AG04450 (cell line): ENCODE measurements around the gene MMAA. TPM values are rescaled to one million over a fixed set of nuclear protein-coding genes. Genes with fewer than 3 reads are reported as not detected.

Experiments
- CTCF ChIA-PET: fragments of 300-600, 350-600 bp; formaldehyde crosslinking; extraction: SDS; loops from one replicate; lab custom pipeline; 2022; ENCODE audit warnings: antibody characterized with exemption, inconsistent platforms; lab: Charles Lee
- POLR2A ChIA-PET: fragments of 350-600 bp; formaldehyde crosslinking; extraction: SDS; loops from one replicate; lab custom pipeline; 2021; ENCODE audit warnings: antibody characterized with exemption, inconsistent platforms; lab: Yijun Ruan, JAX
- DNase-seq: peaks from one replicate; pipeline ENCODE4 v3.0.0-alpha.2; 2011; ENCODE audit warnings: low read depth, low spot score
- H3K27ac ChIP-seq: one replicate; pipeline ENCODE4 v1.5.1; 2012; ENCODE audit warnings: low read depth, low read length, control low read depth
- H3K27me3 ChIP-seq: one replicate; pipeline ENCODE4 v1.6.0; 2012; ENCODE audit warnings: low read length; ENCODE audit not compliant: control insufficient read depth, insufficient read depth
- H3K4me3 ChIP-seq: 2 replicates; pipeline ENCODE4 v1.5.1; 2011; ENCODE audit warnings: mild to moderate bottlenecking, low read depth, low read length, control low read depth
- H3K9me3 ChIP-seq: 2 replicates; pipeline ENCODE4 v1.5.1; 2012; ENCODE audit warnings: low read length; ENCODE audit not compliant: control insufficient read depth, insufficient read depth
- CTCF ChIP-seq: IDR thresholded peaks from 2 replicates; pipeline ENCODE4 v1.5.1; 2011; ENCODE audit warnings: low read depth, low read length, control low read depth, inconsistent platforms
- polyA plus RNA-seq: library from polyadenylated mRNA; depleted of rRNA; stranded (reverse); fragments of >200 nt; gene quantifications from 2 replicates; pipeline ENCODE4 v1.2.3, GENCODE V29; 2011

Gene MMAA
- polyA plus RNA-seq, 1 experiment = 8.8 TPM

- TF ChIP-seq CTCF = no peak
- ChIA-PET POLR2A (interaction anchor here (1.0 to 1.2 kb wide), 3 partner anchors 29 to 55 kb away, joined by 4 to 5 read pairs (median 4); no protein-coding TSS in a partner anchor), CTCF (interaction anchor here (1.4 kb wide), 1 partner anchor 63 kb away, joined by 3 read pairs; no protein-coding TSS in a partner anchor)
- peak; percentile 4 for DNase-seq
- no peak within 1 kb of the TSS for H3K27ac ChIP-seq
- H3K4me3 ChIP-seq = no peak within 1 kb of the TSS
- no peaks in the 10 kb centered on the region; the same call in 1 of the 2 replicates for H3K9me3 ChIP-seq
- no peaks in the 10 kb centered on the region for H3K27me3 ChIP-seq
Measured at GRCh38 chr4:145679991-145680455, 60.8 kb downstream of the MMAA start, which contains the start of gene C4orf51. Gene C4orf51, plus strand, starts transcription at chr4:145680146. Its CDS starts 58 bp downstream, at chr4:145680204.

GRCh38 chr4:145680902-145681301, 61.7 kb downstream of the MMAA start:
- TF ChIP-seq CTCF = no peak
- Histone ChIP-seq H3K27me3 (no peaks in the 10 kb centered on the region), H3K9me3 (no peaks in the 10 kb centered on the region; the same call in 1 of the 2 replicates), H3K4me3 (no peak overlapping the region), H3K27ac (no peak overlapping the region)
- no peak for DNase-seq
- POLR2A ChIA-PET = no interaction called here
- CTCF ChIA-PET = interaction anchor here (1.4 kb wide), 1 partner anchor 64 kb away, joined by 3 read pairs; no protein-coding TSS in a partner anchor

GRCh38 chr4:145681518-145681917, 62.3 kb downstream of the MMAA start:
- no peak for DNase-seq
- ChIA-PET CTCF (no interaction called here), POLR2A (no interaction called here)
- no peaks in the 10 kb centered on the region; the same call in 1 of the 2 replicates for H3K9me3 ChIP-seq
- TF ChIP-seq CTCF = no peak
- H3K27me3 ChIP-seq = no peaks in the 10 kb centered on the region
- no peak overlapping the region for H3K4me3 ChIP-seq
- no peak overlapping the region for H3K27ac ChIP-seq

GRCh38 chr4:145681956-145682355, 62.8 kb downstream of the MMAA start:
- ChIA-PET POLR2A (no interaction called here), CTCF (no interaction called here)
- Histone ChIP-seq H3K9me3 (no peaks in the 10 kb centered on the region; the same call in 1 of the 2 replicates), H3K4me3 (no peak overlapping the region), H3K27ac (no peak overlapping the region), H3K27me3 (no peaks in the 10 kb centered on the region)
- peak; percentile 2 for DNase-seq
- no peak for TF ChIP-seq CTCF

- Histone ChIP-seq H3K9me3 (no peaks in the 10 kb centered on the region), H3K27me3 (no peaks in the 10 kb centered on the region), H3K27ac (no peak overlapping the region), H3K4me3 (no peak overlapping the region)
- TF ChIP-seq CTCF = no peak
- DNase-seq = no peak
- CTCF ChIA-PET = no interaction called here
- POLR2A ChIA-PET = no interaction called here
Measured at GRCh38 chr4:145686991-145687390, 67.8 kb downstream of the MMAA start.
